ENCODE data around the gene BCAP31.

BCAP31 gene

DNA sequence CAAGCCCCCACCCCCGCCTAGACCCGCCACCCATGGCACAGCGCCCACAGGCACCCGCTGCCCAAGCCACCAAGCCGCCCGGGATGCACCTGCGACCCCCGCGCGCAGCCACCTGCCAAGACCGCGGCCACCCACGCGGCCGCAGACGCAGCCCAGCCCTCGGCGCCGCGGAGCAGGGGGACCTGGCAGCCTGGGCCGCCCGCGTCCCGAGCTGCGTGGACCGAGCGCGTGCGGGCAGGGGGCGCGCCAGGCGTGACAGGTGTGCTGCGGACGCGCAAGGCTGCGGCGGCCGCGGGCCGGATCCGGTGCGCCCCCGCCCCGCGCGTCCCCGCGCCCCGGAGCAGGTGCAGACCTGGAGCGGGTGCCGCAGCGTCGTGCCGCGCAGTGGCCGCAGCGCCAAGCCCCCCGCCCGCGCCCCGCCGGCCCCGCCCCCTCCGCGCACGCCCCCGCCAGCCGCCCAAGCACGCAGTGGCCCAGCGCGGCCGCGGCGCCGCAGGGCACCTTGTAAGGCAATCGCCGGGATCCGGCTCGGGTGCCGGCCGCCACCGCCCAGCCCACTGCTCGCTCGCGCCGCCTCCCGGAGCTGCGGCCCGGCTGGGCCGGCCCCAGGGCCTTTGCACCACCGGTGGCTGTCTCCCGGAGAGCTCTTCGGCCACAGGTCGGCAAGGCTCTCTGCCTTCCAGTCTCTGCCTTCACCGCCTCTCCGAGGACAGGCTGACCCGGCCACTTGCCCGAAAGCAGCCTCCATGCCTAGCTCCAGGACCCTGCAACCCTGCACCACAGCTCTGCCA lies 50.6 kb downstream of the BCAP31 start, which contains the start of gene PNCK:
Gene PNCK (minus strand): TSS at position 386 of the 791 bp plus-strand sequence. CDS start 737 bp downstream, outside the sequence.
- no peak for DNase-seq (ENCODE audit: low spot score)

DNA sequence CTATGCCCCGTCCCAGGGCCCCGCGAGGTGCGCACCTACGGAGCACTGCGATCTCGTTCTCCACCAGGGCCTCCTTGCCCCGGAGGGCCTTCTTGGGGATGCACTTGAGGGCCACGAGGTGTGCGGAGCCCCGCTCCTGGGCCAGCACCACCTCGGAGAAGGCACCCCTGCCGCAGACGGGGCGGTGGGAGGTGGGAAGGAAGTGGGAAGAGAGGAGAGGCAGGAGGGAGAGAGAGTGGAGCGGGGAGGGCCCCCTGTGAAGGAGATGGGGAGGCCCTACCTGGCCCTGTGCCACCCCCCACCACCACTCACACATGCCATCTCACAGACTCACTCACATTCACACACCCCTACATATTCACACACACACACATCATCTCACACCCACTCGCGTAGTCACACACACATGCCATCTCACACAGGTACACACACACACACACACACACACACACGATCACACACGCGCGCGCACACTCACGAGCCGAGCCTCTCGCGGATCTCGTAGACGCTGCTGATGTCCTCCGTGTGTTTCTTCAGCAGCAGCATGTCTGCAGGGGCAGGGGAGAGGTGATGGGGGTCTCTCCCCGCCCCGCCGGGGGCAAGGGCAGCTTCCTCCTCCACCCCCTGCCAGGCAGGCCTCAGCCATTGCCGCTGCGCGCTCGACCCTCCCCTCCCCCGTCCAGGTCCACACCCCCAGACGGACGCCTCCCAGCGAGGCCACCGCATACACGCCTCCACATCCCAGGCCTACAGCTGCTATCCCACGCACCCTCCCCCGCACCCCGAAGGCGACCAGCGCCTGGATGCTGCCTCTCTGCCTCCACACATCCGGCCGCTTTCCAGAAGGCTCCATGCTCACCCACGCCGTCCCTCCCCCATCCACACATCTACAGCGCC lies 51.4 kb downstream of the BCAP31 start:
- DNase-seq (ENCODE audit: low spot score), result no peak

DNA sequence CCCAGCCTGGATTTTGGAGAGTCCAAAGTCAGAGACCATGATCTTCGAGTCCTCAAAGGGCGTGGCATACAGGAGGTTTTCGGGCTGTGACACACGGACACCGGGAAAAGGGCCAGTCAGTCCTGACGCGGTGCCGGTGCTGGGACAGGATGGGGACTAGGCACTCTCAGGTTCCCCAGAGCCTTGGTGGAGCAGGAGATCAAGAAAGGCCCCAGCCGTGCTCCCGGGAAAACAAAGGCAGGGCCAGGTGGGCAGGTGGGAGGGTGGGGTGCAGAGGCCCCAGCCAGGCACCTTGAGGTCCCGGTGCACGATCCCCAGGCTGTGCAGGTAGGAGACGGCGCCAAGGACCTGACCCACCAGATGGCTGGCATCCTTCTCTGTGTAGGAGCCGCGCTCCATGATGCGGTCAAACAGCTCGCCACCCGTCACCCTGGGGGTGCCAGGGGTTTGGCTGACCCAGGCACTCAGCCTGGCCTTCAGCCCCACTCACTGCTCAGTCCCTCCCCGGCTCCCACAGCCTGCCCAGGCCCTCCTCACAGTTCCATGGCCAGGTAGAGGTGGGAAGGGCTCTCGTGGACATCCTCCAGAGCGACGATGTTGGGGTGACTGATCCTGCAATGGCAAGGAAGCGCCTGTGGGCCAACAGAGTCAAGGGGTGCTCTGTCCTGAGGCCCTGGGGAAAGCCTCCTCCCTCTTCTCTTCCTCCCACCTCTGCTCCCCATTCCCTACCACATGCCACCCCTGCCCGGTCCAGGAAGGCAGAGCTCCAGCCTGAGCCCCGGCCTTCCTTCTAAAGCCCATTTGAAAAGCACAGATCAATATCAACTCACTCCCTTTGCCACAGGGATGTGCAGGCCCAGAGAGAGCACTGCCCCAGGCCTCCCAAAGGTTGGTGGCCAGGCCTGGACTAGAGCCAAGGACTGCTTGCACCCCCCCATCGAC lies 52.3 kb downstream of the BCAP31 start:
- no peak for DNase-seq (ENCODE audit: low spot score)

DNA sequence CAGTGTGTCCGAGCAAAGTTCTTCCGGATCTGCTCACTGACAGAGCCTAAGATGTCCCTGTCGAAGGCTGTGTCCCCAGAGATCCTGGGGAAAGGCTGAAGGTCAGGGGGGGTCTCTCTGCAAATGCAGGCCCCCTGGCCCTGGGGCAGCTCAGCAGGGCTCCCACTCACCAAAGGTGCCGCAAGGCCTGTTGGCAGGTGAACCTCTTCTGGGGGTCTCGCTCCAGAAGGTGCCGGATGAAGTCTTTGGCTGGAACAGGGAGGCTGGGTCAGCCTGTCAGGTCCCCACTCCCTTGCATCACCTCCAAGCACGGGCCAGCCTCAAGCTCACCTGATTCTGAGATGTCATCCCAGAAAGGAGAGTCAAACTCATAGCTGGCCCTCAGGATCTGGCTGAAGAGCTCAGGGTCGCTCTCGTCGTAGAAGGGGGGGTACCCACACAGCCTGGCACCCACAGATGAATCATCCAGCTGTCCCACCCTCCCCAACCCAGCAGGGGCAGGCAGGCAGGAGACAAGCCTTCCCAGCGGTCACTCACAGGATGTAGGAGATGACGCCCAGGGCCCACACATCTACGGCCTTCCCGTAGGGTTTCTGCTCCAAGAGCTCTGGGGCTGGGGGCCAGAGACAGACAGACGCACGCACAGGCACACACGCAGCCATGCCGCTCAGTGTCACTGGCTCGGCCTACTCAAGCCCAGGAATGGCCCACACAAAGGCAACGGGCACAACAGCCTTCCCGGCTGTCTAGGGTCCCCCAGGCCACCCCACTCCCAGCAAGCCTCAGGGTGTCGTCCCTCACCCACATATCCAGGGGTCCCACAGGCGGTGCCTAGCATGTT lies 53.2 kb downstream of the BCAP31 start:
- DNase-seq (ENCODE audit: low spot score), result no peak

DNA sequence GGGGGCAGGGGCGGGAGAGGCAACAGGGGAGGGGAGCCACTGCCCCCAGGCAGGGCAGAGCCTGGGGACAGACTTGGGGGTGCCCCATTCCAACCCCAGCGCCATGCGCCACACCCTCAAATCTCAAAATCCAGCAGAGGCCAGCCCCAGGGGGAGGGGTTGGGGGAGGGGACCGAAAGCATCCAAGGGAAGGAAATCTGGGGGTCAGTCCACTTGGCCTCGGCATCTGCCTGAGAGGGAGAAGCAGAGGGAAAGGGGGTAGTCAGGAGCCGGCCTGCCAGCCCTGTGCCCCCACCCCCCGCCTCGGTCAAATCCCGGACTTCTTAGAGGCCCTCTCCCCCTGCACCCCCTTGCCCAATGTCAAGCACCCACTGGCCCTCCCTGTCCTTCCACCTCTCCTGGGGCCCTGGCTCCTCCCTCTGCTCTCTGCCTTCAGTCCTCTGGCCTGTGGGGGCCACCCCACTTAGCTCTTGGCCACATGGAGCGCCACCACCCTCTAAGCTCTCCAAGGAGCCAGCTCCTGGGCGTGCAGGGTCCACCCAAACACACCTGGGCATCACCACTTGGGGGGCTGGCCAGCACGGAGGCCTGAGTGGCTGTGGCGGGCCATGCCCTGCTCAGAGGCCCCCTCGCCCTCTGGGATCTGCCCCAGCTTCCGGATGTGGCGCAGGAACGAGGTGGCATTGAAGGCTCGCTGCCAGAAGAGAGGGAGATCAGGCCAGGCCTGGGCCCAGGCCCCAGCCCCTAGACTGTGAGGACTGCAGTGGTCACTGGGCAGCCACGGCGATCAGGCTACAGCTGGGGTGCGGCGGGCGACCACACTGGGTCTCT lies 54.1 kb downstream of the BCAP31 start:
- no peak for DNase-seq (ENCODE audit: low spot score)

DNA sequence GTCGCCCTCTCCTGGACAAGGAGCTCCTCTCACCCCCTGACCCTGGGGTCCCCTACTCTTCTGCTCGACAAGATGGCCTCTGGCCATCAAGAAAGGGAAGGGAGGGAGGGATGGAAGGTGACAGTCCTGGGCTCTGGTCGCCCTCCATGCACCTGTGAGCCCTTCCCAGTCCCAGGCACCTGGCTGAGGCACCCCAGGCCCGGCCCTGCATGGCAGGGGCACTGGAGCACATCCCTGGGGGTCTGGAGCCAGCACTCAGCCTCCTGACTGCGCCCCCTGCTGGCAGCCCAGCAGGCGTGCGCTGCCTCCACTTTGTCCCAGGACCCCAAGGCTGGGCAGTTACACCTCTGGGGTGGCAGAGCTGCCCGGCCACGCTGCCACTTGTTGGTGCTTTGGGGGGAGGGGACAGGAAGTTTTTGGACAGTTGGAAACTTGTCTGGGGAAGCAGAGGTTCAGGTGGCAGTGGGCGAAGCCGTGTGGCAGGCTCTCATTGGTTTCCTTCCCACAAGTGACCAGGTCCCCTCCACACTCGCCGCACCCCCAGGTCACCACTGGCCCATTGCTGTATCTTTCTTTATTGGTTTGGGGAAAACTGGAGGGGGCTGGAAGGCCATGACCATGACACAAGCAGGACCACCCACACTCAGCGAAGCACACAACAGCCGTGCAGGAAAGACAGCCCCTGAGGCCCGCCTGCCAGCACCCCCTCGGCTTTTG lies 54.9 kb downstream of the BCAP31 start:
- peak; percentile 43 for DNase-seq (ENCODE audit: low spot score)

DNA sequence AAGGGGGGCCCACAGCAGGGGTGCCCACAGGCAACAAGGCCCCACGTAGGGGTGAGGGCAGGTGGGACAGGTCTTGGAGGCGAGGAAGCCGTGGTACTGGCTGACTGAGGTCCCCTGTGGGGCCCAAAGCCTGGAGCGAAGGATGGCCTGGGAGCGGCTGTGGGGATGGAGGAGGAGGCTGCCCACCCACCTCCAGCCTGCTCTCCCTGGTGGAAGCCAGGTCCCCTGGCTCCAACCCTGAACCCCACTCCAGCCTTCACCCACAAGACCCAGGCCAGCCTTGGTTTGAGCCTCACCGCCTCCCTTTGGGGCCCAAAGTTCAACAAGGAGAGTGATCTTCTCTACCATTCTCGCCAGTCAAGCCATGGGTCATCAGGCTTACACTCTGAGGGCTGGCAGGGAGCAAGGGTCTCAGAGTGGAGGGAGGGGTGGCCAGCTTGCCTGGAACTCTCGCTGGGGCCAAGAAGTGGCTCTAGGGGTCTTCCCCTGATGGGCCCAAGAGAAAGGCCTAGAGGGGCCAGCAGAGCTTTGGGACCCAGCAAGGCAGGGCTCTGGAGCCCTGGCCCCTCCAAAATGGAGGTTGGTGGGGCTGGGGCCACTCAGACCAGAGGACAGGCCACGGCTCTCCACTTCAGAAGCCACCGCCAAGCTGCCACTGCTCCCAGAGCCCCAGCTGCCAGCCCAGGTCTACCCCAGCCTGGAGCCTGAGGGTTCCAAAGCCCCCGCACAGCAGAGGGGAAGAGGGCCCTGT lies 55.6 kb downstream of the BCAP31 start:
- no peak for DNase-seq (ENCODE audit: low spot score)

DNA sequence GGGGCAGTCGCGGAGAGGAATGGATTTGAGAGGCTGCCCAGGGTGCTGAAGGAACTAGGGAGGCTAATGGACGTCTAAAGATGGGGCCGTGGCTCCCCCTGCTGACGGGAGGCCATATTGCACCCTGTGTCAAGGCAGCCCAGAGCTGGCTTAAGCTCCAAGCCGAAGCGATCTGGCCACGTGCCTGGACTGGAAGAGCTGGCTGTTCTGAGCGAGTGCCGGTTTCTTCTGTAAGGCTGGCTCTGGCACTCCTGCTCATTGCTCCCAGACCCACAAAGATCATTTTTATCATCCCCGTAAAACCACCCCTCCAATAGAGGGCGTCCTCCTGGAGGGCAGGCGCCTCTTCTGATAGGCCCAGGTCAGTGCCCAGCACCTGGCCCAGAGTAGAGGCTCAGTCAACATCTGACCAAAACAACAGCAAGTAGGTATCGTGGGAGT lies 56.2 kb downstream of the BCAP31 start:
- DNase-seq (ENCODE audit: low spot score), result peak; percentile 70

DNA sequence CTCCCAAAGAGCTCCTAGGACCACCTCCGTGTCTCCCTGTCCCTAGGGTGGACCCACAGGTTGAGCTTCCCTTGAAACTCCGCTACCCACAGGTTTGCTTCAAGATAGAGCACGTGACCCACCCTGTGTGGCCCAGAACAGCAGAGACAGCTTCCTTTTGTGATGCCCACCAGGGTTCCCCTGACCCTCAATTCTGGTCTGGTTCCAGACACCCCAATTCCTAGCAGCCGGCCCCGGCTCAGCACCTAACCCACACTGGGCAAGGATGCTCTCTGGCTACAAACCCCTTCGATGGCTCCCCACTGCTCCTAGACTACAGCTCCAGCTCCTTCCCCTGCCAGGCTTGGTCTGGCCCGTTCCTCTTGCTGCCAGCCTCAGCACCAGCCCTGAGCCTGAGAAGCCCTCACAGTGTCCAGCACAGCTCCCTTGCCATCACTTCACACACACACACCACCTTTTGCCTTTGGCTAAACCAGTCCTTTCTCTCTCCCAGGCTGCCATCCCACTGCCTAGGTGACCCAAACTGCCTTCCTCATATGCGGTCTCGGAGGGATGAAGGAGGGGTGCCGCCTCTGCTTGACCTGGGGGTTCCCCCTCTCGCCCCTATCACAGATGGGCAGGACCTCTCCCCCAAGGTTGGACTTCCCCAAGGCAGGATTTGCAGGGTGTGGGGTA lies 56.8 kb downstream of the BCAP31 start:
- DNase-seq (ENCODE audit: low spot score), result no peak

DNA sequence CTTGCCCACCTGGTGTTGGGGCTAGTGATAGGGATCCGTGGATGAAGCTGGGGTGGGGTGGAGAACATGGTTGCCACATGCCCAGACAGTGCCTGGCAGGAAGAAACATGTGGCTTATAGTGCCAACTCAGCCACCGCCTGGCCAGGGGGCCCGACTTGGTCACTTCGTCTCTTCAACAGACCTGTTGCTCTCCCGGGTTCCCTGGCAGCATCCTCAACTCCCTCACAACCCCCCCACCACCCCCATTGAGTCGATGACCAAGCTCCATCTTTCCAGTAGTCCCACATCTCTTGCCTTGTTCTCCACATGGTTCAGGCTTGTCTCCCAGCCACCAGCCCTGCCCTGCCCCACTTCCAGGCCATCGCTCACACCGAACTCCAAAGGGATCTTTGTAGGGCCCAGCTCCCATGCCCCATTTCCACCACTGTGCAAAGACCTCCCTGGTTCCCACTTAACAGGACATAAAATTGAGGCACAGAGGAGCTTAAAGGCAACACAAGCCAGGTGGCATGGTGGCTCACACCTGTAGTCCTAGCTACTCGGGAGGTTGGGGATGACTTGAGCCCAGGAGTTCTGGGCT lies 58.4 kb downstream of the BCAP31 start:
- DNase-seq (ENCODE audit: low spot score), result no peak

DNA sequence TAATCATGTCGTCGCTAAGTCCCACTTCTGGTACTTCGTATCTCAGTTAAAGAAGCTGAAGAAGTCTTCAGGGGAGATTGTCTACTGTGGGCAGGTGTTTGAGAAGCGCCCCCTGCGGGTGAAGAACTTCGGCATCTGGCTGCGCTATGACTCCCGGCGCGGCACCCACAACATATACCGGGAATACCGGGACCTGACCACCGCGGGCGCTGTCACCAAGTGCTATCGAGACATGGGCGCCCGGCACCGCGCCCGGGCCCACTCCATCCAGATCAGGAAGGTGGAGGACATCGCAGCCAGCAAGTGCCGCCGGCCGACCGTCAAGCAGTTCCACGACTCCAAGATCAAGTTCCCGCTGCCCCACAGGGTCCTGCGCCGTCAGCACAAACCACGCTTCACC lies 61.9 kb downstream of the BCAP31 start:
- DNase-seq (ENCODE audit: low spot score), result peak; percentile 33

DNA sequence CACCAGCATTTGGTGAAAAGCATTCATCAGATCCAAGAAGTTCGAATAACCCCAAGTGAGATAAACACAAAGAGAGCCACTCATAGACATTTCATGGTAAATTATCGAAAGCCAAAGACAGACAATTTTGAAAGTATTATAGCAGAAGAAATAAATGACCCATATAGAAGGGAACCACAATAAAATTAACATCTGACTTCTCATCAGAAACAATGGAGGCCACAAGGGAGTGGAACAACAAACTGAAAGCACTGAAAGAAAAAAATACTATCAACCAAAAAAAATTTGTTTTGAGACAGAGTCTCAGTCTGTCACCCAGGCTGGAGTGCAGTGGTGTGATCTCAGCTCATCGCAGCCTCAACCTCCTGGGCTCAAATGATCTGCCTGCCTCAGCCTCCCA lies 64.9 kb downstream of the BCAP31 start:
- no peak for DNase-seq (ENCODE audit: low spot score)

DNA sequence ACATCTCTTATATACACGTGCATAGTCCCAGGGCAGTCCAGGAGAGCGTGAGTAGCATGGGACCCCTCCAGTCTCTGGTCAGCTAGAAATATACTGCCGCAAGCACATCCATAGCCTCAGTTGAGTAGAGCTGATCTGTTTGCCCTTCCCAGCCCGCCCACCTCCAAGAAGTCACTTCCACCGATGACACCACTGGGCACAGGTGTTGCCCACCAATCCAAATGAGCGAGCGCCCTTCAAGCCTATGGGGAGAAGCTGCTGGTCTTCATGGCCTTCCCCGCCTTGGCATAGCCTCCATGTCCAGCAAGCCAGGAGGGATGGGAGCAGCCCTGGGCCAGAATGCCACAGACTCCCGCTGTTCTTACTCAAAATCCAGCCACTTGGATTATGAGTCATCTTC lies 67.0 kb downstream of the BCAP31 start:
- DNase-seq (ENCODE audit: low spot score), result no peak

DNA sequence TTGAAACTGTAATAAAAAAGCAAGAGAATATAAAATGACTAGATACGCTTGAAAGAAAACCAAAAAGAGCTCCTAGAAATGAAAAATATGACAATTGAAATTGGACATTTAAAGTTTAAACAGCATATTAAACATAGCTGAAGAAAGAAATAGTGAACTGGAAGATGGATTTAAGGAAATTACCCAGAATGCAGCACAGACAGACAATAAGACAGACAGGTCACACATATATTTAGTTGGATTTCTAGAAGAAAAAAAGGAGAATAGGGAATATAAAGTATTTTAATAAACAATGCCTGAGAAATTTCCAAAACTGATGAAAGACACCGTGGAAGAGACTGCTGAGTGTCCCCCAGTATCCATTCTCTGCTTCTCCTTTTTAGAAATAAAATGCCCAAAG lies 70.6 kb downstream of the BCAP31 start:
- no peak for DNase-seq (ENCODE audit: low spot score)

DNA sequence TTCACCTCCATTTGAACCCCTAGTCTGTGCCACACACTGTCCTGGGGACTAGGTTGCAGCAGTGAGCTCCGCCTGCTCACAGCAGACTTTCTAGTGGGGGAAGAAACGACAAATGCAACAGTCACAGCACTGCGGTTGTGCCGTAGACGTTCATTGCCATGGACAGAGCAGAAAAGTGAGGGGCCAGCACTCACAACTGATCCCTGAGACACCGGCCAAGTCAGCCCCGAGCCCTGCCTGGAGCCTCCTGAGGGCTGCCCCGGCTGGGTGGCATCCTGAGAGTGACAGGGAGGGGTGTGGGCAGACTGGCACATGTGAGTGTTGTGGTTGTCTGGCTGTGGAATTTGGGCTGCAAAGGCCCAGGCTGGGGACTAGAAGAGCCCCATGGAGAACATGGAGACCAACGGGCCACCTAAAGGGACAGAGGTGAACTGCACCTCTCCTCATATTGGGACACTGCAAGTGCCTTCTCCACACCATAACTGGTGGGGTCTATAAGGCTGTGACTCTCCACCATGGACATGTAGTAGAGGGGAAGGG lies 72.6 kb downstream of the BCAP31 start:
- DNase-seq (ENCODE audit: low spot score), result no peak

DNA sequence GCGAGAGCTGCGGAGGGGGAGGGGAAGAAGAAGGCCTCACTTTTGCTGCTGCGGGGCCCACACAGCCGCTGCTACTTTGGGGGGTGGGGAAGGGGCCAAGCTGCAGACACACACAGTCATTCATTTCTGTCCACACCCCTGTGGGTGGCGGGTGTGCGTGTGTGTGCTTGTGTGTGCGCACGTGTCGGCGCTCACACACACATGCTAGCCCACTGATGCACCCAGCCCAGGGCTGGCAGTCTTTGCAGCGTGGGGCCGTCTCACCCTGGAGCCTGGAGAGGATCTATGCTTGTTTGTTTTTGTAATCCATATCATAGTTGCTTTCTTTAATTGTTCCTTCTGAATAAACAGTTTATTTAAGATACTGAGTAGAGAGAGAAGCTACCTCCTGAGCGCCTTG lies 73.2 kb downstream of the BCAP31 start:
- DNase-seq (ENCODE audit: low spot score), result no peak
